H1 (cell line): ENCODE results near the gene ZACN. TPM values are rescaled to one million over a fixed set of nuclear protein-coding genes. Genes with fewer than 3 reads are reported as not detected.

Experiments used
- CTCF ChIA-PET: fragments of 300-600 bp; sonication (Branson Sonifier 250); formaldehyde crosslinking; loops from one replicate; lab custom pipeline; 2021; ENCODE audit not compliant: partially characterized antibody; lab: Charles Lee
- POLR2A ChIA-PET: fragments of 300-600 bp; sonication (Branson Sonifier 250); formaldehyde crosslinking; loops from one replicate; lab custom pipeline; 2021; ENCODE audit warnings: inconsistent platforms; ENCODE audit not compliant: partially characterized antibody; lab: Charles Lee
- DNase-seq, 2 experiments: peaks; one replicate each; pipeline versions ENCODE4 v3.0.0 to v3.0.0-alpha.2; 2010 to 2022; ENCODE audit warnings: low spot score in 2 of 2, low read depth in 1 of 2, mixed read lengths in 1 of 2
- FAIRE-seq: peaks from 2 replicates; lab custom pipeline; 2011; peaks lifted over from hg19 to GRCh38; lab: Jason Lieb, UNC
- H2AFZ ChIP-seq: 2 replicates; pipeline ENCODE4 v1.8.1; 2012; ENCODE audit warnings: low read length, inconsistent platforms
- H2AK5ac ChIP-seq: 2 replicates; pipeline ENCODE4 v1.6.1; 2013; ENCODE audit warnings: low read depth, low read length
- H2BK120ac ChIP-seq: replicated peaks from 2 replicates; pipeline ENCODE3; 2013; ENCODE audit warnings: low read depth, low read length, inconsistent platforms
- H2BK12ac ChIP-seq: 2 replicates; pipeline ENCODE4 v1.6.1; 2013; ENCODE audit warnings: low read depth, low read length
- H2BK15ac ChIP-seq: 2 replicates; pipeline ENCODE4 v1.6.1; 2013; ENCODE audit warnings: low read length
- H2BK20ac ChIP-seq: 2 replicates; pipeline ENCODE4 v1.6.1; 2013; ENCODE audit warnings: low read length
- H2BK5ac ChIP-seq: 2 replicates; pipeline ENCODE4 v1.6.1; 2013; ENCODE audit warnings: low read depth, low read length
- H3K14ac ChIP-seq: 2 replicates; pipeline ENCODE4 v1.6.1; 2013; ENCODE audit warnings: inconsistent platforms; ENCODE audit not compliant: insufficient read length
- H3K18ac ChIP-seq: 2 replicates; pipeline ENCODE4 v1.6.1; 2013; ENCODE audit warnings: low read length; ENCODE audit errors: extremely low read depth
- H3K23ac ChIP-seq: 2 replicates; pipeline ENCODE4 v1.6.1; 2013; ENCODE audit warnings: inconsistent platforms; ENCODE audit not compliant: insufficient read length
- H3K23me2 ChIP-seq: 2 replicates; pipeline ENCODE4 v1.6.1; 2013; ENCODE audit warnings: low read depth, low read length
- H3K27ac ChIP-seq: 2 replicates; pipeline ENCODE4 v1.6.1; 2011; ENCODE audit warnings: low read depth, low read length, inconsistent platforms
- H3K27me3 ChIP-seq, 4 experiments: replicated peaks in 1 of 4; 1 replicate in 1 of 4; 2 replicates in 3 of 4; pipeline versions ENCODE4 v1.6.1 to v1.8.1; 2011 to 2013; ENCODE audit warnings: low read length in 3 of 4, mild to moderate bottlenecking in 3 of 4, inconsistent platforms in 2 of 4, mixed read lengths in 2 of 4, moderate library complexity in 1 of 4; ENCODE audit not compliant: control insufficient read depth in 3 of 4, insufficient read depth in 3 of 4; ENCODE audit errors: extremely low read depth in 1 of 4
- H3K36me3 ChIP-seq, 4 experiments: 2 replicates each; pipeline versions ENCODE4 v1.6.1 to v1.8.1; 2011 to 2013; ENCODE audit warnings: mild to moderate bottlenecking in 4 of 4, low read length in 3 of 4, moderate library complexity in 2 of 4, control low read depth in 1 of 4, inconsistent platforms in 1 of 4; ENCODE audit not compliant: insufficient read depth in 4 of 4, control insufficient read depth in 2 of 4
- H3K4ac ChIP-seq: replicated peaks from 2 replicates; pipeline ENCODE3; 2013; ENCODE audit warnings: low read length, low read depth, mixed read lengths, inconsistent platforms; ENCODE audit not compliant: insufficient read length
- H3K4me1 ChIP-seq, 4 experiments: replicated peaks in 1 of 4; 1 replicate in 1 of 4; 2 replicates in 3 of 4; pipeline versions ENCODE4 v1.6.1 to v1.8.1; 2011 to 2013; ENCODE audit warnings: low read length in 3 of 4, inconsistent platforms in 2 of 4, mixed read lengths in 1 of 4; ENCODE audit not compliant: insufficient read depth in 4 of 4, control insufficient read depth in 3 of 4
- H3K4me2 ChIP-seq, 2 experiments: 2 replicates each; pipeline versions ENCODE4 v1.6.1 to v1.8.1; 2011 to 2013; ENCODE audit warnings: low read depth in 2 of 2, low read length in 2 of 2, control low read depth in 1 of 2, inconsistent platforms in 1 of 2, mild to moderate bottlenecking in 1 of 2; ENCODE audit not compliant: insufficient read depth in 1 of 2
- H3K4me3 ChIP-seq, 4 experiments: fragments of 200-600, 300-600 bp in 1 of 4; sonication (generic), shearing (Covaris generic), sonication (Bioruptor Twin) in 1 of 4; 2 replicates each; pipeline versions ENCODE4 v1.5.1 to v1.8.1; 2011 to 2016; ENCODE audit warnings: low read length in 4 of 4, low read depth in 3 of 4, control low read depth in 2 of 4, inconsistent platforms in 2 of 4, mild to moderate bottlenecking in 2 of 4, mixed read lengths in 1 of 4, moderate library complexity in 1 of 4; ENCODE audit not compliant: insufficient read depth in 2 of 4; ENCODE audit errors: extremely low read depth in 1 of 4
- H3K56ac ChIP-seq: replicated peaks from 2 replicates; pipeline ENCODE3; 2013; ENCODE audit warnings: low read depth, mild to moderate bottlenecking, mixed read lengths, low read length, inconsistent platforms; ENCODE audit not compliant: insufficient read length
- H3K79me1 ChIP-seq: 2 replicates; pipeline ENCODE4 v1.6.1; 2013; ENCODE audit warnings: low read depth, low read length, control low read depth
- H3K79me2 ChIP-seq, 2 experiments: 2 replicates each; pipeline versions ENCODE4 v1.6.1 to v1.8.1; 2012 to 2013; ENCODE audit warnings: low read length in 2 of 2, mild to moderate bottlenecking in 2 of 2, inconsistent platforms in 1 of 2; ENCODE audit not compliant: insufficient read depth in 2 of 2, control insufficient read depth in 1 of 2
- H3K9ac ChIP-seq, 4 experiments: replicated peaks in 1 of 4; 1 replicate in 1 of 4; 2 replicates in 3 of 4; pipeline versions ENCODE4 v1.6.1 to v1.8.1; 2011 to 2013; ENCODE audit warnings: low read depth in 3 of 4, low read length in 3 of 4, control low read depth in 2 of 4, mild to moderate bottlenecking in 2 of 4, moderate library complexity in 2 of 4, inconsistent platforms in 1 of 4; ENCODE audit errors: extremely low read depth in 1 of 4
- H3K9me3 ChIP-seq, 2 experiments: 2 replicates each; pipeline versions ENCODE4 v1.6.1 to v1.8.1; 2012 to 2013; ENCODE audit warnings: mild to moderate bottlenecking in 2 of 2, moderate library complexity in 2 of 2, control low read depth in 1 of 2, inconsistent platforms in 1 of 2, low read depth in 1 of 2, low read length in 1 of 2, mixed read lengths in 1 of 2; ENCODE audit not compliant: insufficient read depth in 2 of 2
- H4K20me1 ChIP-seq, 2 experiments: replicated peaks in 1 of 2; 2 replicates each; pipeline versions ENCODE3 to v1.8.1; 2011 to 2013; ENCODE audit warnings: inconsistent platforms in 2 of 2, low read length in 2 of 2, mild to moderate bottlenecking in 1 of 2; ENCODE audit not compliant: insufficient read depth in 2 of 2, control insufficient read depth in 1 of 2
- H4K5ac ChIP-seq: 2 replicates; pipeline ENCODE4 v1.6.1; 2013; ENCODE audit warnings: low read length, low read depth, mixed read lengths, inconsistent platforms; ENCODE audit not compliant: insufficient read length
- H4K8ac ChIP-seq: 2 replicates; pipeline ENCODE4 v1.8.0; 2013; ENCODE audit warnings: mild to moderate bottlenecking, moderate library complexity, low read length, inconsistent platforms; ENCODE audit not compliant: insufficient read depth; ENCODE audit errors: extremely low read depth
- H4K91ac ChIP-seq: replicated peaks from 2 replicates; pipeline ENCODE3; 2013; ENCODE audit warnings: low read length, mixed read lengths, inconsistent platforms; ENCODE audit not compliant: insufficient read length
- BCL11A ChIP-seq, 2 experiments: IDR thresholded peaks; one replicate each; pipeline ENCODE4 v1.6.1; 2011; ENCODE audit warnings: low read depth in 2 of 2, low read length in 2 of 2, mild to moderate bottlenecking in 2 of 2
- CHD1 ChIP-seq: IDR thresholded peaks from 2 replicates; pipeline ENCODE4 v1.6.1; 2012; ENCODE audit warnings: low read depth, low read length, improper control_type of control experiment
- CHD2 ChIP-seq: IDR thresholded peaks from 2 replicates; pipeline ENCODE4 v1.6.1; 2012; ENCODE audit warnings: low read length, improper control_type of control experiment
- CTBP2 ChIP-seq: IDR thresholded peaks from 2 replicates; pipeline ENCODE4 v1.7.0; 2011; ENCODE audit warnings: borderline replicate concordance, mild to moderate bottlenecking, moderate library complexity, mixed read lengths, low read length; ENCODE audit not compliant: insufficient read depth, insufficient read length
- EZH2 ChIP-seq: fragments of 200-600 bp; sonication (generic); IDR thresholded peaks from 2 replicates; pipeline ENCODE4 v1.7.1; 2012; ENCODE audit warnings: low read depth, mild to moderate bottlenecking, moderate library complexity, low read length, inconsistent platforms; ENCODE audit not compliant: severe bottlenecking
- HDAC6 ChIP-seq: IDR thresholded peaks from one replicate; pipeline ENCODE4 v1.7.1; 2012; ENCODE audit warnings: low read depth, mild to moderate bottlenecking, inconsistent platforms, low read length, moderate library complexity
- KDM4A ChIP-seq: IDR thresholded peaks from one replicate; pipeline ENCODE4 v1.7.1; 2012; ENCODE audit warnings: low read depth, mild to moderate bottlenecking, moderate library complexity, low read length, inconsistent platforms; ENCODE audit not compliant: severe bottlenecking
- SIRT6 ChIP-seq: IDR thresholded peaks from one replicate; pipeline ENCODE4 v1.7.1; 2012; ENCODE audit warnings: low read length, inconsistent platforms
- SP4 ChIP-seq: IDR thresholded peaks from 2 replicates; pipeline ENCODE4 v1.6.1; 2012; ENCODE audit warnings: low read length, inconsistent platforms
- SUZ12 ChIP-seq: fragments of 200-600 bp; sonication (generic); IDR thresholded peaks from 2 replicates; pipeline ENCODE4 v1.6.1; 2012; ENCODE audit warnings: mild to moderate bottlenecking, inconsistent platforms, low read length, moderate library complexity, mixed read lengths
- TCF12 ChIP-seq: IDR thresholded peaks from 2 replicates; pipeline ENCODE4 v1.6.1; 2011; ENCODE audit warnings: low read depth, mild to moderate bottlenecking, low read length
- WGBS, 2 experiments: shearing (Covaris generic) in 1 of 2; methylation state at CpG; one replicate each; pipeline versions ENCODE4 v1.1.6 to v1.1.7; 2013 to 2015; ENCODE audit warnings: low lambda C conversion rate in 2 of 2, mixed read lengths in 2 of 2, inconsistent platforms in 1 of 2, low coverage in 1 of 2, missing lambda C conversion rate in 1 of 2; ENCODE audit not compliant: insufficient replicate concordance in 2 of 2, insufficient coverage in 1 of 2, insufficient read length in 1 of 2; ENCODE audit errors: extremely low coverage in 1 of 2, missing lambda C conversion rate in 1 of 2; 5-methylcytosine and 5-hydroxymethylcytosine counted together
- polyA plus RNA-seq, 7 experiments: library from polyadenylated mRNA; depleted of rRNA in 3 of 7; stranded (reverse) in 5 of 7; unstranded in 2 of 7; fragments of >200 nt in 5 of 7; fragments of 200-250 nt in 2 of 7; gene quantifications; 1 replicate in 5 of 7; 2 replicates in 1 of 7; 4 replicates in 1 of 7; pipeline versions ENCODE4 v1.2.1 to v1.2.3, GENCODE V29; 2011 to 2013; ENCODE audit warnings: missing spikeins in 2 of 7, mixed read lengths in 2 of 7
- total RNA-seq: library from RNA; stranded (reverse); fragmentation: NEBNext Ultra II Directional; extraction: Animal tissue kit (Norgen Biotek cat#: 25700); gene quantifications from 2 replicates; pipeline ENCODE4 v1.2.1, GENCODE V29; 2021

Gene ZACN
- total and polyA plus RNA-seq, 2 of the 8 experiments (the other 6 are each of a cell fraction or from before 2014, with no cell fraction given) = 0.26 TPM; not detected in 1

DNA sequence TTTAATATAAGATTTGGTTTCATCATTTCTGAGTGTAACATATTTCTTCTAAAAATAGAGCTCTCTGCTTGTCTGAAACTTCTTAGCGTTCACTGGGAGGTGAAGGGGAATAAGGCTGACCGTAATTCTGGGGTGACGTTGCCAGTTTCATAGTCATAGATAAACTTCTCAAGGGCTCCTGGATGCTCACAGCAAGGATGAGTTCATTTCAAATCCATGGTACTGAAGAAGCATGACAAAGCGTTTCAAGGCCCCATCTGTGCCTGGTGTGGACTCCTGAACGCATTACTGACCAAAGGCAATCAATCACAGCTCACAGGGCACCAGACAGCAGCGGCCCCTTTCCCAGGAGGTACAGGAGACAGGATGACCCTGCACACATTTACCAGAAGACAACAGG, 39.9 kb upstream of the ZACN start:
- Histone ChIP-seq H3K79me2 (no peaks in the 10 kb centered on the region), H3K36me3 (peaks cover 26 to 51% (median 41%) of the 10 kb centered on the region in 4 experiments), H3K4me1 (peaks cover 0 to 20% (median 8%) of the 10 kb centered on the region in 4 experiments; a peak in 6 of 7 replicates), H2AFZ (no peak overlapping the region), H3K4me3 (no peak overlapping the region), H4K91ac (no peak overlapping the region), H4K5ac (no peak overlapping the region), H2AK5ac (no peak overlapping the region), H3K14ac (no peak overlapping the region), H3K4ac (no peak overlapping the region), H3K9ac (no peak overlapping the region), H3K79me1 (no peaks in the 10 kb centered on the region), H3K4me2 (no peak overlapping the region), H2BK120ac (no peak overlapping the region), H3K23me2 (no peaks in the 10 kb centered on the region), H2BK5ac (no peak overlapping the region), H3K27ac (no peak overlapping the region), H2BK12ac (no peak overlapping the region), H3K27me3 (no peaks in the 10 kb centered on the region), H3K18ac (no peak overlapping the region), H3K9me3 (no peaks in the 10 kb centered on the region), H3K23ac (no peak overlapping the region), H2BK20ac (no peak overlapping the region), H2BK15ac (no peak overlapping the region), H3K56ac (no peak overlapping the region), H4K8ac (no peak overlapping the region), H4K20me1 (peaks cover 0 to 5% of the 10 kb centered on the region in 2 experiments)
- FAIRE-seq (no peak), DNase-seq (no peak)
- 94% methylated on average over 6 of the region's 6 CpGs; no CpG with 5 or more reads in 1 of the 2 experiments for WGBS, 2 experiments
- POLR2A ChIA-PET = no interaction called here
- TF ChIP-seq CTBP2 (no peak), KDM4A (no peak), CHD1 (no peak), EZH2 (no peak), TCF12 (no peak), CHD2 (no peak), SIRT6 (no peak), SUZ12 (no peak), HDAC6 (no peak), BCL11A (IDR thresholded peaks at IDR 0.05; ENCODE audit: low read depth in 2 of 2, low read length in 2 of 2) (no peak), SP4 (no peak)
- CTCF ChIA-PET = interaction anchor here (2.5 to 2.9 kb wide), 2 partner anchors 14 to 25 kb away, joined by 5 to 18 read pairs; no protein-coding TSS in a partner anchor
